A549 (cell line): Measurements from ENCODE around the gene MITF. TPM values are rescaled to one million over a fixed set of nuclear protein-coding genes. Genes with fewer than 3 reads are reported as not detected.

Experiments
- ATAC-seq, 2 experiments: fragments of 200-7000 bp in 1 of 2; fragments of >200 bp in 1 of 2; cut with Nextera tagmentation in 1 of 2; cut with Tn5 transposase in 1 of 2; 3 replicates each; pipeline versions ENCODE4 v1.8.0 to v1.9.1; 2018 to 2020; ENCODE audit warnings: mild to moderate bottlenecking in 1 of 2, moderate library complexity in 1 of 2
- CTCF ChIA-PET: fragments of 300-600 bp; sonication (Branson Sonifier 250); formaldehyde crosslinking; extraction: SDS; loops from one replicate; lab custom pipeline; 2021; ENCODE audit warnings: antibody characterized with exemption, inconsistent platforms; lab: Yijun Ruan, JAX
- POLR2A ChIA-PET: fragments of 350-600 bp; formaldehyde crosslinking; extraction: SDS; loops from one replicate; lab custom pipeline; 2021; ENCODE audit warnings: antibody characterized with exemption, inconsistent platforms; lab: Yijun Ruan, JAX
- DNase-seq, 2 experiments: peaks; one replicate each; pipeline versions ENCODE4 v3.0.0 to v3.0.0-alpha.2; 2011 to 2016; ENCODE audit warnings: low read depth in 1 of 2, low spot score in 1 of 2
- FAIRE-seq: peaks from 2 replicates; lab custom pipeline; 2011; peaks lifted over from hg19 to GRCh38; lab: Jason Lieb, UNC
- H3K27ac ChIP-seq, 2 experiments: fragments of >200 bp; sonication (Bioruptor Twin); formaldehyde crosslinking; 3 replicates each; pipeline ENCODE4 v1.5.1; 2016 to 2017
- H3K4me1 ChIP-seq: fragments of >200 bp; sonication (Bioruptor Twin); formaldehyde crosslinking; 3 replicates; pipeline ENCODE4 v1.6.1; 2016
- H3K4me2 ChIP-seq: fragments of >200 bp; sonication (Bioruptor Twin); formaldehyde crosslinking; 3 replicates; pipeline ENCODE4 v1.6.1; 2016
- H3K4me3 ChIP-seq: fragments of >200 bp; sonication (Bioruptor Twin); formaldehyde crosslinking; 3 replicates; pipeline ENCODE4 v1.5.1; 2016
- H3K9me3 ChIP-seq: fragments of >200 bp; sonication (Bioruptor Twin); formaldehyde crosslinking; 3 replicates; pipeline ENCODE4 v1.6.1; 2016
- CBX8 ChIP-seq: fragments of 200-600 bp; sonication (generic); IDR thresholded peaks from 2 replicates; pipeline ENCODE4 v1.6.1; 2016
- EHF ChIP-seq: fragments of 250-450 bp; sonication (Bioruptor Pico); IDR thresholded peaks from 2 replicates; pipeline ENCODE4 v1.5.0; 2020; ENCODE audit warnings: mild to moderate bottlenecking
- EHMT2 ChIP-seq: fragments of 200-600 bp; sonication (generic); IDR thresholded peaks from 2 replicates; pipeline ENCODE4 v1.6.1; 2016; ENCODE audit warnings: antibody characterized with exemption, low read depth, mild to moderate bottlenecking, moderate library complexity
- EP300 ChIP-seq, 2 experiments: fragments of >200 bp; sonication (Bioruptor Twin); formaldehyde crosslinking; IDR thresholded peaks; 2 replicates in 1 of 2; 3 replicates in 1 of 2; pipeline ENCODE4 v1.6.1; 2016 to 2017
- FOSB ChIP-seq: fragments of 250-450 bp; sonication (Bioruptor Pico); IDR thresholded peaks from 2 replicates; pipeline ENCODE4 v1.5.0; 2020; ENCODE audit warnings: mild to moderate bottlenecking, moderate library complexity
- FOXS1 ChIP-seq: fragments of 250-450 bp; sonication (Bioruptor Pico); IDR thresholded peaks from 2 replicates; pipeline ENCODE4 v1.5.0; 2020; ENCODE audit warnings: mild to moderate bottlenecking, moderate library complexity
- HDAC2 ChIP-seq: fragments of 200-600 bp; sonication (generic); IDR thresholded peaks from 2 replicates; pipeline ENCODE4 v1.6.1; 2016
- HEYL ChIP-seq: fragments of 250-450 bp; sonication (Bioruptor Pico); IDR thresholded peaks from 2 replicates; pipeline ENCODE4 v1.8.0; 2021; ENCODE audit warnings: mild to moderate bottlenecking, moderate library complexity
- KDM1A ChIP-seq: fragments of 200-600 bp; sonication (generic); IDR thresholded peaks from 2 replicates; pipeline ENCODE4 v1.6.1; 2016; ENCODE audit warnings: low read depth, mild to moderate bottlenecking
- MAFK ChIP-seq: fragments of 450-650 bp; IDR thresholded peaks from 2 replicates; pipeline ENCODE4 v1.6.1; 2014; ENCODE audit not compliant: partially characterized antibody
- MAZ ChIP-seq: fragments of 150-350 bp; IDR thresholded peaks from 2 replicates; pipeline ENCODE4 v1.6.1; 2014; ENCODE audit warnings: antibody characterized with exemption, low read depth, low read length, borderline replicate concordance
- MYC ChIP-seq: IDR thresholded peaks from 2 replicates; pipeline ENCODE4 v1.6.1; 2012; ENCODE audit warnings: mild to moderate bottlenecking, inconsistent platforms, low read length, improper control_type of control experiment, borderline replicate concordance
- PHF8 ChIP-seq: fragments of 200-600 bp; sonication (generic); IDR thresholded peaks from 2 replicates; pipeline ENCODE4 v1.6.1; 2016; ENCODE audit warnings: low read depth, mild to moderate bottlenecking, antibody characterized with exemption, moderate library complexity, borderline replicate concordance
- REST ChIP-seq: fragments of 200-600 bp; sonication (generic); IDR thresholded peaks from 2 replicates; pipeline ENCODE4 v1.6.1; 2016; ENCODE audit warnings: antibody characterized with exemption, mild to moderate bottlenecking, moderate library complexity
- RNF2 ChIP-seq: fragments of 200-600 bp; sonication (generic); IDR thresholded peaks from 2 replicates; pipeline ENCODE4 v1.6.1; 2016; ENCODE audit warnings: low read depth, mild to moderate bottlenecking, antibody characterized with exemption, moderate library complexity, borderline replicate concordance
- SMC3 ChIP-seq: fragments of >200 bp; sonication (Bioruptor Twin); formaldehyde crosslinking; IDR thresholded peaks from 3 replicates; pipeline ENCODE4 v1.6.1; 2018; ENCODE audit warnings: inconsistent platforms
- SREBF2 ChIP-seq: fragments of 450-650 bp; IDR thresholded peaks from 2 replicates; pipeline ENCODE4 v1.6.1; 2014; ENCODE audit warnings: mild to moderate bottlenecking, moderate library complexity
- ZFP36 ChIP-seq: fragments of 450-650 bp; IDR thresholded peaks from 2 replicates; pipeline ENCODE4 v1.6.1; 2014; ENCODE audit warnings: borderline replicate concordance; ENCODE audit not compliant: partially characterized antibody
- WGBS: methylation state at CpG from one replicate; pipeline ENCODE4 v1.1.6; 2017; ENCODE audit errors: missing lambda C conversion rate; 5-methylcytosine and 5-hydroxymethylcytosine counted together
- polyA plus RNA-seq, 4 experiments: library from polyadenylated mRNA; depleted of rRNA in 3 of 4; stranded (reverse); fragments of >200 nt; fragmentation: RNase III in 1 of 4; extraction: RNeasy Plus Mini Kit Qiagen cat#74134 plus additional on column Dnase treatment in 1 of 4; gene quantifications; 2 replicates in 3 of 4; 3 replicates in 1 of 4; pipeline ENCODE4 v1.2.3, GENCODE V29; 2011 to 2017
- TF ChIP-seq, protein P1 (sequence below): fragments of >200 bp; sonication (Bioruptor Twin); formaldehyde crosslinking; IDR thresholded peaks from 2 replicates; pipeline ENCODE4 v1.6.1; 2016
- TF ChIP-seq, protein P2 (sequence below): fragments of 450-650 bp; IDR thresholded peaks from 2 replicates; pipeline ENCODE4 v1.6.1; 2014; ENCODE audit warnings: antibody characterized with exemption
- TF ChIP-seq, protein P3 (sequence below): fragments of 150-350 bp; IDR thresholded peaks from 2 replicates; pipeline ENCODE4 v1.6.1; 2014; ENCODE audit warnings: low read depth, mild to moderate bottlenecking, low read length

Gene MITF
- polyA plus RNA-seq, 2 of the 4 experiments (the other 2 are of a cell fraction): 14.3 to 15.9 TPM

DNA sequence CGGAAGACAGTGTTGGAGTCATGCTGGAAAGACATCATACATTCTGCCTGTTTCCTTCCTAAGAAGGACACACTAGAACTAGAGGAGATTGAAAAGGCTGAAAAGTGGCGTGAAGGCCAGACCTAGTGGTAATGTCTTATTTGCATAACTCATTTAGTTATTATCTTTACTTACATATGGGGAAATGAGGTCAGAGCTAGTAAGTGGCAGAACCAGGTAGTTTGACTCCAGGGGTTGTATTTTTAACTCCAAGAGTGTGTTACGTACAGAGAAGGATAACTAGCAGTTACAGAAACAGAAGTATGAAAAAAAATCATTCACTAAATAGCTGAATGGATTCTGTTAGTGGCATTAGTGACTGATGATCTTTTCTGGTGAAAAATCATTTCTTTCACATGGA, 108.0 kb downstream of the MITF start:
- 91% methylated on average over 3 of the region's 3 CpGs for WGBS
- H3K4me1 ChIP-seq: no peaks in the 10 kb centered on the region
- no peak overlapping the region for H3K4me2 ChIP-seq
- ATAC-seq (no peak), FAIRE-seq (no peak)
- no peak overlapping the region for H3K27ac ChIP-seq
- no peak overlapping the region for H3K4me3 ChIP-seq
- TF ChIP-seq EHMT2 (no peak), HDAC2 (no peak), HEYL (CRISPR knock-in tag) (no peak)
- TF ChIP-seq, protein P1, sequence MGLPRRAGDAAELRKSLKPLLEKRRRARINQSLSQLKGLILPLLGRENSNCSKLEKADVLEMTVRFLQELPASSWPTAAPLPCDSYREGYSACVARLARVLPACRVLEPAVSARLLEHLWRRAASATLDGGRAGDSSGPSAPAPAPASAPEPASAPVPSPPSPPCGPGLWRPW: no peak
- TF ChIP-seq, all 56 proteins: peak for 0
- ChIA-PET CTCF (interaction anchor here (1.4 to 2.3 kb wide), 3 partner anchors 8 to 156 kb away, joined by 4 to 8 read pairs (median 7); no protein-coding TSS in a partner anchor), POLR2A (no interaction called here)
- H3K9me3 ChIP-seq: no peaks in the 10 kb centered on the region
- DNase-seq: no peak

- WGBS: 81% methylated on average over 3 of the region's 3 CpGs
- no peaks in the 10 kb centered on the region for H3K4me1 ChIP-seq
- ATAC-seq: no peak
- ChIA-PET CTCF (interaction anchor here (2.3 kb wide), 1 partner anchor 157 kb away, joined by 8 read pairs; no protein-coding TSS in a partner anchor), POLR2A (no interaction called here)
- no peak overlapping the region for H3K4me2 ChIP-seq
- no peak for TF ChIP-seq CBX8
- TF ChIP-seq, protein P2, sequence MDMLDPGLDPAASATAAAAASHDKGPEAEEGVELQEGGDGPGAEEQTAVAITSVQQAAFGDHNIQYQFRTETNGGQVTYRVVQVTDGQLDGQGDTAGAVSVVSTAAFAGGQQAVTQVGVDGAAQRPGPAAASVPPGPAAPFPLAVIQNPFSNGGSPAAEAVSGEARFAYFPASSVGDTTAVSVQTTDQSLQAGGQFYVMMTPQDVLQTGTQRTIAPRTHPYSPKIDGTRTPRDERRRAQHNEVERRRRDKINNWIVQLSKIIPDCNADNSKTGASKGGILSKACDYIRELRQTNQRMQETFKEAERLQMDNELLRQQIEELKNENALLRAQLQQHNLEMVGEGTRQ: no peak
- no peak for TF ChIP-seq EP300 (IDR thresholded peaks at IDR 0.05)
- TF ChIP-seq SMC3: no peak
- TF ChIP-seq FOXS1: no peak
- no peak for TF ChIP-seq REST
- TF ChIP-seq PHF8: no peak
- no peak for TF ChIP-seq ZFP36
- TF ChIP-seq, protein P3, sequence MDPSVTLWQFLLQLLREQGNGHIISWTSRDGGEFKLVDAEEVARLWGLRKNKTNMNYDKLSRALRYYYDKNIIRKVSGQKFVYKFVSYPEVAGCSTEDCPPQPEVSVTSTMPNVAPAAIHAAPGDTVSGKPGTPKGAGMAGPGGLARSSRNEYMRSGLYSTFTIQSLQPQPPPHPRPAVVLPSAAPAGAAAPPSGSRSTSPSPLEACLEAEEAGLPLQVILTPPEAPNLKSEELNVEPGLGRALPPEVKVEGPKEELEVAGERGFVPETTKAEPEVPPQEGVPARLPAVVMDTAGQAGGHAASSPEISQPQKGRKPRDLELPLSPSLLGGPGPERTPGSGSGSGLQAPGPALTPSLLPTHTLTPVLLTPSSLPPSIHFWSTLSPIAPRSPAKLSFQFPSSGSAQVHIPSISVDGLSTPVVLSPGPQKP: no peak
- no peak for TF ChIP-seq RNF2
- no peak for TF ChIP-seq EHF (CRISPR knock-in tag)
- TF ChIP-seq SREBF2: no peak
- TF ChIP-seq MAZ: no peak
- TF ChIP-seq MYC: no peak
- no peak for TF ChIP-seq KDM1A
- TF ChIP-seq FOSB (CRISPR knock-in tag): no peak
- no peak for TF ChIP-seq MAFK
- no peak overlapping the region for H3K27ac ChIP-seq
- no peaks in the 10 kb centered on the region for H3K9me3 ChIP-seq
- H3K4me3 ChIP-seq: no peak overlapping the region
- DNase-seq: no peak
- FAIRE-seq: no peak
Measured at GRCh38 chr3:69848113-69848512, 108.8 kb downstream of the MITF start.
